HG03354 (cell line): ENCODE data around the gene DNASE1L2.
"Not testable (repeated sequence)": the region's sequence is repeated elsewhere in the genome, so short reads cannot be mapped to it uniquely, and the experiment has no call there.

Source experiments
- ATAC-seq: cut with Tn5 transposase; IDR thresholded peaks from one replicate; pipeline ENCODE4 v1.9.1; 2021; ENCODE audit warnings: mild to moderate bottlenecking; ENCODE audit not compliant: unreplicated experiment, poor library complexity, severe bottlenecking

Gene DNASE1L2

GRCh38 chr16:2263026-2263425, 26.8 kb downstream of the DNASE1L2 start:
- not testable (repeated sequence) for ATAC-seq

GRCh38 chr16:2266887-2267286, 30.6 kb downstream of the DNASE1L2 start:
- not testable (repeated sequence) for ATAC-seq

GRCh38 chr16:2267505-2267912, 31.3 kb downstream of the DNASE1L2 start:
- ATAC-seq, result peak; percentile 64

- ATAC-seq, result peak; percentile 79
Observed at GRCh38 chr16:2267913-2268666, 31.8 kb downstream of the DNASE1L2 start, which contains the start of gene RNPS1. Gene RNPS1, minus strand, starts transcription at chr16:2268126. Its CDS starts 3,483 bp downstream, at chr16:2264643.

- ATAC-seq, result no peak
Observed at GRCh38 chr16:2270070-2270462, 33.8 kb downstream of the DNASE1L2 start.

- ATAC-seq, result no peak
Observed at GRCh38 chr16:2270588-2271470, 34.6 kb downstream of the DNASE1L2 start.

- no peak for ATAC-seq
Observed at GRCh38 chr16:2271848-2272461, 35.7 kb downstream of the DNASE1L2 start.

GRCh38 chr16:2273484-2273883, 37.2 kb downstream of the DNASE1L2 start:
- ATAC-seq, result no peak

- no peak for ATAC-seq
Observed at GRCh38 chr16:2273931-2274330, 37.7 kb downstream of the DNASE1L2 start.

- no peak for ATAC-seq
Observed at GRCh38 chr16:2275476-2276367, 39.5 kb downstream of the DNASE1L2 start.

GRCh38 chr16:2276368-2277195, 40.3 kb downstream of the DNASE1L2 start:
- no peak for ATAC-seq

- no peak for ATAC-seq
Observed at GRCh38 chr16:2277466-2278271, 41.4 kb downstream of the DNASE1L2 start.

- ATAC-seq, result no peak
Observed at GRCh38 chr16:2278272-2278608, 42.0 kb downstream of the DNASE1L2 start.

- ATAC-seq, result no peak
Observed at GRCh38 chr16:2278956-2279800, 42.9 kb downstream of the DNASE1L2 start.

GRCh38 chr16:2280461-2280860, 44.2 kb downstream of the DNASE1L2 start:
- ATAC-seq, result no peak

GRCh38 chr16:2280981-2281542, 44.8 kb downstream of the DNASE1L2 start:
- ATAC-seq, result no peak

- ATAC-seq, result no peak
Observed at GRCh38 chr16:2282262-2282661, 46.0 kb downstream of the DNASE1L2 start.
